Measurements from ENCODE around the gene FASN.
"Not testable (repeated sequence)": the region's sequence is repeated elsewhere in the genome, so short reads cannot be mapped to it uniquely, and the experiment has no call there.

Gene FASN

GRCh38 chr17:82042649-82043048 is 55.4 kb downstream of the FASN start:
- no peak overlapping the region for H2AFZ ChIP-seq (ENCODE audit: low read depth)
- H3K4me3 ChIP-seq (IDR thresholded peaks at IDR 0.05; ENCODE audit: insufficient read depth, low read depth, low read length), result no peak overlapping the region
- H3K4me2 ChIP-seq, result no peak overlapping the region
- no peaks in the 10 kb centered on the region for H4K20me1 ChIP-seq (ENCODE audit: insufficient read depth)
- H3K4me1 ChIP-seq (ENCODE audit: low read depth, poor library complexity, severe bottlenecking), result peaks cover 5% of the 10 kb centered on the region
- no peak overlapping the region for H3K27ac ChIP-seq
- TF ChIP-seq CTCF (conservative IDR thresholded peaks at IDR 0.05; ENCODE audit: low read depth, low read length), result no peak
- no peaks in the 10 kb centered on the region for H3K79me2 ChIP-seq (ENCODE audit: insufficient read depth, low read depth)
- H3K27me3 ChIP-seq (ENCODE audit: insufficient read depth, low read depth), result no peaks in the 10 kb centered on the region
- H3K36me3 ChIP-seq (ENCODE audit: insufficient read depth), result no peaks in the 10 kb centered on the region
- H3K9ac ChIP-seq, result no peak overlapping the region

GRCh38 chr17:82041144-82041814 is 56.8 kb downstream of the FASN start:
- Histone ChIP-seq H3K4me3 (IDR thresholded peaks at IDR 0.05; ENCODE audit: insufficient read depth, low read depth, low read length) (no peak overlapping the region), H3K4me1 (ENCODE audit: low read depth, poor library complexity, severe bottlenecking) (peaks cover 11% of the 10 kb centered on the region), H3K27me3 (ENCODE audit: insufficient read depth, low read depth) (no peaks in the 10 kb centered on the region), H3K9ac (no peak overlapping the region), H2AFZ (ENCODE audit: low read depth) (no peak overlapping the region), H4K20me1 (ENCODE audit: insufficient read depth) (no peaks in the 10 kb centered on the region), H3K27ac (no peak overlapping the region), H3K36me3 (ENCODE audit: insufficient read depth) (no peaks in the 10 kb centered on the region), H3K79me2 (ENCODE audit: insufficient read depth, low read depth) (no peaks in the 10 kb centered on the region; the same call in 1 of the 2 replicates), H3K4me2 (no peak overlapping the region)
- TF ChIP-seq CTCF (conservative IDR thresholded peaks at IDR 0.05; ENCODE audit: low read depth, low read length), result no peak

GRCh38 chr17:82039695-82040299 is 58.2 kb downstream of the FASN start:
- H3K4me1 ChIP-seq (ENCODE audit: low read depth, poor library complexity, severe bottlenecking), result peaks cover 14% of the 10 kb centered on the region

GRCh38 chr17:82038796-82039409 is 59.1 kb downstream of the FASN start:
- not testable (repeated sequence) for H2AFZ ChIP-seq (ENCODE audit: low read depth); H3K9ac ChIP-seq; H3K27me3 ChIP-seq (ENCODE audit: insufficient read depth, low read depth); H3K36me3 ChIP-seq (ENCODE audit: insufficient read depth); H3K27ac ChIP-seq; H4K20me1 ChIP-seq (ENCODE audit: insufficient read depth); H3K4me2 ChIP-seq; H3K79me2 ChIP-seq (ENCODE audit: insufficient read depth, low read depth); H3K4me3 ChIP-seq (IDR thresholded peaks at IDR 0.05; ENCODE audit: insufficient read depth, low read depth, low read length)
- peaks cover 14% of the 10 kb centered on the region for H3K4me1 ChIP-seq (ENCODE audit: low read depth, poor library complexity, severe bottlenecking)

More at GRCh38 chr17:82039695-82040299, 58.2 kb downstream of the FASN start:
- Histone ChIP-seq H3K79me2 (ENCODE audit: insufficient read depth, low read depth) (no peaks in the 10 kb centered on the region; the same call in 1 of the 2 replicates), H3K4me2 (no peak overlapping the region), H3K9ac (no peak overlapping the region), H3K27me3 (ENCODE audit: insufficient read depth, low read depth) (no peaks in the 10 kb centered on the region), H3K27ac (no peak overlapping the region), H3K4me3 (IDR thresholded peaks at IDR 0.05; ENCODE audit: insufficient read depth, low read depth, low read length) (no peak overlapping the region), H3K36me3 (ENCODE audit: insufficient read depth) (no peaks in the 10 kb centered on the region), H4K20me1 (ENCODE audit: insufficient read depth) (no peaks in the 10 kb centered on the region), H2AFZ (ENCODE audit: low read depth) (no peak overlapping the region)
- TF ChIP-seq CTCF (conservative IDR thresholded peaks at IDR 0.05; ENCODE audit: low read depth, low read length), result no peak

GRCh38 chr17:82037889-82038195 is 60.2 kb downstream of the FASN start:
- Histone ChIP-seq H3K4me3 (IDR thresholded peaks at IDR 0.05; ENCODE audit: insufficient read depth, low read depth, low read length) (no peak overlapping the region), H3K27me3 (ENCODE audit: insufficient read depth, low read depth) (no peaks in the 10 kb centered on the region), H3K27ac (peak overlapping the region; percentile 68; the same call in 1 of the 2 replicates), H3K36me3 (ENCODE audit: insufficient read depth) (no peaks in the 10 kb centered on the region), H3K9ac (no peak overlapping the region), H3K4me2 (peak overlapping the region; percentile 88; the same call in 1 of the 2 replicates), H3K79me2 (ENCODE audit: insufficient read depth, low read depth) (no peaks in the 10 kb centered on the region; the same call in 1 of the 2 replicates), H4K20me1 (ENCODE audit: insufficient read depth) (no peaks in the 10 kb centered on the region), H3K4me1 (ENCODE audit: low read depth, poor library complexity, severe bottlenecking) (peaks cover 14% of the 10 kb centered on the region), H2AFZ (ENCODE audit: low read depth) (peak overlapping the region; percentile 88; the same call in 1 of the 2 replicates)
- no peak for TF ChIP-seq CTCF (conservative IDR thresholded peaks at IDR 0.05; ENCODE audit: low read depth, low read length)

All from KMS-11 (cell line).